Neuronal stem cell (in vitro differentiated cells): Measurements from ENCODE around the gene IMPACT.

ENCODE experiments used
- DNase-seq: peaks from one replicate; pipeline ENCODE4 v3.0.0-alpha.2; 2013; ENCODE audit warnings: low spot score
- H2AFZ ChIP-seq: one replicate; pipeline ENCODE4 v1.6.1; 2013; ENCODE audit warnings: mild to moderate bottlenecking, low read length, inconsistent platforms
- H2AK5ac ChIP-seq: 2 replicates; pipeline ENCODE4 v1.6.1; 2013; ENCODE audit warnings: low read depth, mild to moderate bottlenecking, inconsistent platforms, low read length, moderate library complexity, mixed read lengths
- H2BK120ac ChIP-seq: 2 replicates; pipeline ENCODE4 v1.6.1; 2013; ENCODE audit warnings: low read depth, mild to moderate bottlenecking, inconsistent platforms, low read length, moderate library complexity, mixed read lengths
- H2BK12ac ChIP-seq: one replicate; pipeline ENCODE4 v1.6.1; 2013; ENCODE audit warnings: low read length, inconsistent platforms
- H2BK15ac ChIP-seq: 2 replicates; pipeline ENCODE4 v1.6.1; 2013; ENCODE audit warnings: mild to moderate bottlenecking, low read length, inconsistent platforms, mixed read lengths
- H2BK5ac ChIP-seq: one replicate; pipeline ENCODE4 v1.6.1; 2013; ENCODE audit warnings: inconsistent platforms, mild to moderate bottlenecking, low read length, moderate library complexity
- H3K14ac ChIP-seq: one replicate; pipeline ENCODE4 v1.6.1; 2013; ENCODE audit warnings: low read length, inconsistent platforms
- H3K18ac ChIP-seq: 2 replicates; pipeline ENCODE4 v1.6.1; 2013; ENCODE audit warnings: low read length, inconsistent platforms
- H3K23ac ChIP-seq: 2 replicates; pipeline ENCODE4 v1.6.1; 2013; ENCODE audit warnings: low read depth, mild to moderate bottlenecking, mixed read lengths, low read length, inconsistent platforms; ENCODE audit not compliant: poor library complexity
- H3K27ac ChIP-seq: replicated peaks from 3 replicates; pipeline ENCODE4 v1.5.1; 2013; ENCODE audit warnings: low read length, inconsistent platforms
- H3K27me3 ChIP-seq, 3 experiments: 2 replicates each; pipeline ENCODE4 v1.6.1; 2013; ENCODE audit warnings: low read length in 3 of 3, mild to moderate bottlenecking in 2 of 3, inconsistent platforms in 1 of 3, low read depth in 1 of 3, mixed read lengths in 1 of 3, moderate library complexity in 1 of 3; ENCODE audit not compliant: control insufficient read depth in 3 of 3, insufficient read depth in 3 of 3
- H3K36me3 ChIP-seq, 2 donors: replicated peaks in 1 of 2; 2 replicates each; pipeline ENCODE4 v1.6.1; 2013; ENCODE audit warnings: low read length in 2 of 2; ENCODE audit not compliant: control insufficient read depth in 2 of 2, insufficient read depth in 2 of 2
- H3K4ac ChIP-seq: 2 replicates; pipeline ENCODE4 v1.6.1; 2013; ENCODE audit warnings: inconsistent platforms, mild to moderate bottlenecking, low read length, moderate library complexity
- H3K4me1 ChIP-seq, 2 donors: 1 replicate in 1 of 2; 2 replicates in 1 of 2; pipeline ENCODE4 v1.6.1; 2013; ENCODE audit warnings: low read length in 2 of 2, low read depth in 1 of 2; ENCODE audit not compliant: control insufficient read depth in 2 of 2, insufficient read depth in 1 of 2
- H3K4me2 ChIP-seq: one replicate; pipeline ENCODE4 v1.6.1; 2013; ENCODE audit warnings: mild to moderate bottlenecking, low read length, inconsistent platforms; ENCODE audit not compliant: insufficient read depth, poor library complexity, severe bottlenecking
- H3K4me3 ChIP-seq, 2 donors: 2 replicates each; pipeline ENCODE4 v1.5.1; 2013; ENCODE audit warnings: low read length in 2 of 2, mild to moderate bottlenecking in 2 of 2, inconsistent platforms in 1 of 2, moderate library complexity in 1 of 2
- H3K79me1 ChIP-seq: one replicate; pipeline ENCODE4 v1.6.1; 2013; ENCODE audit warnings: low read depth, mild to moderate bottlenecking, inconsistent platforms, low read length, moderate library complexity
- H3K9ac ChIP-seq: one replicate; pipeline ENCODE4 v1.6.1; 2013; ENCODE audit warnings: mild to moderate bottlenecking, low read depth, low read length, inconsistent platforms; ENCODE audit not compliant: poor library complexity
- H3K9me3 ChIP-seq, 2 donors: replicated peaks in 1 of 2; 2 replicates each; pipeline versions ENCODE3 to v1.6.1; 2013; ENCODE audit warnings: low read length in 2 of 2, mild to moderate bottlenecking in 2 of 2, inconsistent platforms in 1 of 2, low read depth in 1 of 2, mixed read lengths in 1 of 2, moderate library complexity in 1 of 2; ENCODE audit not compliant: control insufficient read depth in 2 of 2, insufficient read depth in 1 of 2
- H4K8ac ChIP-seq: one replicate; pipeline ENCODE4 v1.6.1; 2013; ENCODE audit warnings: low read depth, mild to moderate bottlenecking, inconsistent platforms, low read length, moderate library complexity
- H4K91ac ChIP-seq: one replicate; pipeline ENCODE4 v1.6.1; 2013; ENCODE audit warnings: low read length, low read depth, mild to moderate bottlenecking, inconsistent platforms; ENCODE audit not compliant: poor library complexity
- WGBS, 2 donors: extraction: QIAGEN DNeasy Blood & Tissue Kit; methylation state at CpG; one replicate each; pipeline ENCODE4 v1.1.7; 2013; ENCODE audit warnings: missing lambda C conversion rate in 2 of 2, mixed read lengths in 1 of 2; ENCODE audit not compliant: insufficient read length in 2 of 2, insufficient replicate concordance in 1 of 2; ENCODE audit errors: extremely low coverage in 2 of 2; 5-methylcytosine and 5-hydroxymethylcytosine counted together

IMPACT gene

DNA sequence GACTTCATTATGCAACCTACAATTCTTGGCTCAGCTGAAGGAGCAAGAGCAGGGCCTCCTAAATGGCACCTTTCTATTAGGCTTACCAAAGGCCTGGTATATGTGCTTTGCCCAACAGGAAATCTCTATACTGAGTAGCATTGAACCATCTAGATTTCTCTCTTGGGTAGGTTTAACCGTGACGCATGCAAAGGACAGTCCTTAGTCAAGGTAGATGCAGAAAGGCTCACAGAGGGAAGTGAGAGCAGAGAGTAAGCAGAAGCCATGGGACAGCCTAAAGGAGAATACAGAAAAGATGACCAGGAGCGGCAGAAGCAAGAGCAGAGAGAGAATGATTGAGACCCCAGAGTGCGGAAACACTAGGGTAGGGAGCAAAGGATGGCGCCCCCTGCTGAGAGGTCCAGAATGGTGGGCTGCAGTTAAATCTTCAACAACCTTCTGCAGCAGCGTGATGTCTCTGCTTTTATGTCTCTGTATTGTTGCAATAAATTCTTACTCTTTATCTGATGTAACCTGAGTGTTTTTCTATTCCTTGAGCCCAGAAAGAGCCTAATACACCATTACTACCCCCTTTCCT lies 24.2 kb upstream of the IMPACT start:
- Histone ChIP-seq H3K9me3 (peaks cover 0 to 6% of the 10 kb centered on the region in 2 donors), H2BK120ac (no peak overlapping the region), H2BK5ac (no peak overlapping the region), H3K14ac (no peak overlapping the region), H3K27me3 (no peaks in the 10 kb centered on the region), H4K8ac (no peak overlapping the region), H3K27ac (no peak overlapping the region), H2BK15ac (no peak overlapping the region), H3K18ac (no peak overlapping the region), H2AK5ac (no peak overlapping the region), H3K4me2 (no peak overlapping the region), H3K4me1 (peaks cover 4 to 5% of the 10 kb centered on the region in 2 donors), H4K91ac (no peak overlapping the region), H3K36me3 (no peaks in the 10 kb centered on the region), H3K4me3 (no peak overlapping the region), H3K9ac (no peak overlapping the region), H3K79me1 (no peaks in the 10 kb centered on the region), H2AFZ (no peak overlapping the region), H3K4ac (no peak overlapping the region), H3K23ac (no peak overlapping the region), H2BK12ac (no peak overlapping the region)
- no CpG with 5 or more reads among the region's 6 CpGs for WGBS, 2 donors
- DNase-seq: no peak

GRCh38 chr18:24403076-24403475 lies 23.4 kb upstream of the IMPACT start:
- H2BK5ac ChIP-seq: no peak overlapping the region
- no peak overlapping the region for H3K9ac ChIP-seq
- H3K23ac ChIP-seq: no peak overlapping the region
- H2AK5ac ChIP-seq: no peak overlapping the region
- H4K8ac ChIP-seq: no peak overlapping the region
- no peak overlapping the region for H3K4me2 ChIP-seq
- no peak overlapping the region for H2BK120ac ChIP-seq
- no peak overlapping the region for H3K4me3 ChIP-seq
- no peaks in the 10 kb centered on the region for H3K79me1 ChIP-seq
- H3K4ac ChIP-seq: no peak overlapping the region
- H2BK15ac ChIP-seq: no peak overlapping the region
- peaks cover 0 to 6% of the 10 kb centered on the region in 2 donors for H3K9me3 ChIP-seq
- no peaks in the 10 kb centered on the region for H3K27me3 ChIP-seq
- H3K27ac ChIP-seq: no peak overlapping the region
- H3K36me3 ChIP-seq: no peaks in the 10 kb centered on the region
- no CpG with 5 or more reads among the region's 5 CpGs for WGBS, 2 donors
- no peak overlapping the region for H2BK12ac ChIP-seq
- no peak overlapping the region for H4K91ac ChIP-seq
- H3K14ac ChIP-seq: no peak overlapping the region
- H3K18ac ChIP-seq: no peak overlapping the region
- no peak for DNase-seq
- no peak overlapping the region for H2AFZ ChIP-seq
- peaks cover 4 to 5% of the 10 kb centered on the region in 2 donors for H3K4me1 ChIP-seq

DNA sequence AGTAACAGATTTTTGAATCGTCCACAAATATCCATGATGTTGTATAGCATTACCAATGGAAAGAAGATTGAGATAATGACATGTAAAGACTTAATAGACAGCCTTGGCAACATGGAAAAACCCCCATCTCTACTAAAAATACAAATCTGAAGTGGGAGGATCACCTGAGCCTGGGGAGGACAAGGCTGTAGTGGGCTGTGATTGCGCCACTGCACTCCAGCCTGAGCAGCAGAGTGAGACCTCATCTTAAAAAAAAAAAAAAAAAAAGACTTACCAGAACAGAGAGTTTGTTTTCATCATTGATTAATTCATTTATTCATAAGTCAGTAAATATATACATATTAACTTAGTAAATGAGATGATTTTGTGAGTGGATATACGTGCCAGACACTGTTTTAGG lies 21.9 kb upstream of the IMPACT start:
- no CpG with 5 or more reads among the region's 3 CpGs for WGBS, 2 donors
- no peak overlapping the region for H3K23ac ChIP-seq
- no peak for DNase-seq
- H3K18ac ChIP-seq: no peak overlapping the region
- no peak overlapping the region for H2BK15ac ChIP-seq
- no peak overlapping the region for H3K27ac ChIP-seq
- peaks cover 4 to 5% of the 10 kb centered on the region in 2 donors for H3K4me1 ChIP-seq
- no peaks in the 10 kb centered on the region for H3K36me3 ChIP-seq
- H3K79me1 ChIP-seq: no peaks in the 10 kb centered on the region
- no peak overlapping the region for H3K4me2 ChIP-seq
- H2BK12ac ChIP-seq: no peak overlapping the region
- no peak overlapping the region for H2BK120ac ChIP-seq
- H2AFZ ChIP-seq: no peak overlapping the region
- no peak overlapping the region for H3K4ac ChIP-seq
- H2BK5ac ChIP-seq: no peak overlapping the region
- H4K91ac ChIP-seq: no peak overlapping the region
- H4K8ac ChIP-seq: no peak overlapping the region
- no peak overlapping the region for H3K14ac ChIP-seq
- H3K27me3 ChIP-seq: no peaks in the 10 kb centered on the region
- H3K4me3 ChIP-seq: no peak overlapping the region
- H3K9ac ChIP-seq: no peak overlapping the region
- peaks cover 0 to 6% of the 10 kb centered on the region in 2 donors for H3K9me3 ChIP-seq
- no peak overlapping the region for H2AK5ac ChIP-seq

GRCh38 chr18:24408496-24408895 lies 18.0 kb upstream of the IMPACT start:
- DNase-seq: no peak
- no peak overlapping the region for H2BK15ac ChIP-seq
- H2BK120ac ChIP-seq: no peak overlapping the region
- no peak overlapping the region for H3K27ac ChIP-seq
- no peak overlapping the region for H2BK12ac ChIP-seq
- peaks cover 0 to 6% of the 10 kb centered on the region in 2 donors for H3K9me3 ChIP-seq
- H3K18ac ChIP-seq: no peak overlapping the region
- no peak overlapping the region for H2BK5ac ChIP-seq
- no peak overlapping the region for H3K14ac ChIP-seq
- no CpG with 5 or more reads among the region's 2 CpGs for WGBS, 2 donors
- no peaks in the 10 kb centered on the region for H3K4me1 ChIP-seq
- H3K4me3 ChIP-seq: no peak overlapping the region
- no peak overlapping the region for H2AK5ac ChIP-seq
- H3K9ac ChIP-seq: no peak overlapping the region
- no peaks in the 10 kb centered on the region for H3K36me3 ChIP-seq
- no peak overlapping the region for H2AFZ ChIP-seq
- H3K79me1 ChIP-seq: no peaks in the 10 kb centered on the region
- no peak overlapping the region for H3K4ac ChIP-seq
- H4K91ac ChIP-seq: no peak overlapping the region
- no peak overlapping the region for H3K4me2 ChIP-seq
- no peaks in the 10 kb centered on the region for H3K27me3 ChIP-seq
- no peak overlapping the region for H4K8ac ChIP-seq
- no peak overlapping the region for H3K23ac ChIP-seq
